OCI-LY7 (cell line): ENCODE results near the gene SGK1.

Experiments
- CTCF ChIP-seq: fragments of 200-600 bp; sonication (generic); conservative IDR thresholded peaks from 2 replicates; pipeline ENCODE4 v1.5.1; 2014; ENCODE audit warnings: mild to moderate bottlenecking, antibody characterized with exemption, low read length, moderate library complexity, mixed read lengths
- EZH2phosphoT487 ChIP-seq: fragments of 200-600 bp; sonication (generic); IDR thresholded peaks from 2 replicates; pipeline ENCODE4 v1.6.1; 2018; ENCODE audit warnings: low read depth, borderline replicate concordance, mild to moderate bottlenecking, mixed run types, antibody characterized with exemption, low read length, moderate library complexity, mixed read lengths

- TF ChIP-seq CTCF (no peak), EZH2phosphoT487 (no peak)
Observed at GRCh38 chr6:134256862-134257261, 61.0 kb downstream of the SGK1 start.
